T-helper 2 cell treated with Interferon-gamma antibody and Interleukin-4, amounts not matched to agents 5 μg/mL and 100 μg/mL, for 36 hours (primary cell): ENCODE measurements around the gene KRT3.

ENCODE experiments used
- DNase-seq: peaks from one replicate; pipeline ENCODE4 v3.0.0; 2021; ENCODE audit warnings: low spot score
- H3K27ac Mint-ChIP-seq: one replicate; pipeline ENCODE4 v1.8.0; 2021; ENCODE audit warnings: mild to moderate bottlenecking, mixed read lengths
- H3K27me3 Mint-ChIP-seq: one replicate; pipeline ENCODE4 v1.8.0; 2021; ENCODE audit warnings: low read depth, mixed read lengths
- H3K36me3 Mint-ChIP-seq: one replicate; pipeline ENCODE4 v1.8.0; 2021; ENCODE audit warnings: low read depth, mixed read lengths
- H3K4me1 Mint-ChIP-seq: one replicate; pipeline ENCODE4 v1.8.0; 2021; ENCODE audit warnings: low read depth, mixed read lengths
- H3K4me3 Mint-ChIP-seq: one replicate; pipeline ENCODE4 v1.8.0; 2022; ENCODE audit warnings: mild to moderate bottlenecking, moderate library complexity, mixed read lengths
- H3K9me3 Mint-ChIP-seq: one replicate; pipeline ENCODE4 v1.8.0; 2021; ENCODE audit warnings: mixed read lengths

The KRT3 gene

DNA sequence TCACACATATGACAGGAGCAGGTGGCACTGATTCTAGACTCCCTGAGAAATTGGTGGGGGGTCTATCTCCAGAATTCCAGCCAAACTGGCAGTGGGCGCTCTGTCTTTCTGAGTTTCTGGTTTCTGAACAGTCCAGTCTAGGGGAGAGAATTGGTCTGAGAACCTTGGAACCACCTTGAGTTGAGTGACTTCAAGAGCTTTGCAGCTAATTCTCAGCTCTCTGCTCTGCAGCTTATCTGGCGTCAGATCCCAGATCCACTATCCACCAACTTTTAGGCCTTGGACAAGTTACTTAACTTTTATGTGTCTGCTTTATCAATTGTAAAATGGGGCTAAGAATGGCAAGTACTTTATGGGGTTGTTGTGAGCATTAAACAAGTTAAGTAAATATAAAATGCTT, 17.1 kb downstream of the KRT3 start:
- Mint-ChIP-seq H3K4me1 (no peaks in the 10 kb centered on the region), H3K36me3 (no peaks in the 10 kb centered on the region), H3K27me3 (peaks cover 15% of the 10 kb centered on the region), H3K27ac (no peak overlapping the region), H3K9me3 (no peaks in the 10 kb centered on the region), H3K4me3 (no peak overlapping the region)
- DNase-seq = no peak

DNA sequence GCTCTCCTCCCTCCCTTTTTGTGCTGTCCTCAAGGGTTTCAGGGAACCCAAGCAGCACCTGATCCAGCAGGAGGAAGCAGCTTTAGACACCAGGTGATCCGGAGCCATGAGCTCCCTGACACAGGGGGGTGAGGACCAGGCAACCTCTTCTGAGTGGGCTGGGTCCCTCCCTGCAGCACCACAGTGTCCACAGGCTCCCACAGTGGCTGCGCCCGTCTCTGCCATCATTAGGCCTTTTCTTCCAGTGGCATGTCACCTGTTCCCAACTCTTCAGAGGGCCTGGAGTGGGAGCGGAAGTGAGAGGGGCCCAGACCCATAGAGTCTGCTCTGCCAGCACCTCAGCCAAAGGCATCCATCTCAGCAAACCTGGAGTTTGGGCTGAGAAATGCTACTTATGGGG, 18.4 kb downstream of the KRT3 start:
- H3K36me3 Mint-ChIP-seq = no peaks in the 10 kb centered on the region
- H3K4me3 Mint-ChIP-seq = no peak overlapping the region
- no peak for DNase-seq
- H3K9me3 Mint-ChIP-seq = no peaks in the 10 kb centered on the region
- no peaks in the 10 kb centered on the region for H3K4me1 Mint-ChIP-seq
- no peak overlapping the region for H3K27ac Mint-ChIP-seq
- peaks cover 15% of the 10 kb centered on the region for H3K27me3 Mint-ChIP-seq

DNA sequence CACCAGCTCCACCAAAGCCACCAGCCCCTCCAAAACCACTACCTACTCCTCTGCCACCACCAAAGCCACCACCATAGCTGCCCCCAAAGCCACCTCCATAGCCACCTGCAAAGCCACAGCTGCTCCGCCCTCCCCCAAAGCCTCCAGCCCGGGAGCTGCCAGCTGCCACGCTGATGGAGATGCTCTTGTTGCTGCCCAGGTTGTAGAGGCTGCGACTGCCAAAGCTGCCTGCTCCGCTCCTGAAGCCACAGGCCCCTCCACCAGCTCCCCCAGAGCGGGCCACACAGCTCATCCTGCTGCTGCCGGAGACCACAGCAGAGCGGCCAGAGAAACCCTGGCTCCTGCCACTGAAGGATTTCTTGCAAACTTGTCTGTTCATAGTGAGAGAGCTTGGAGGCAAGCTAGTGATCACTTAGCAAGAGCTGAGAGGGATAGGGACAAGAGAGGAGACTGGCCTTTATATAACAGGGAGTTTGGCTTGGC, 19.0 kb downstream of the KRT3 start, which contains the start of gene KRT76:
TSS of gene KRT76 (minus strand) at position 433 of the 483 bp plus-strand sequence. CDS start at position 379, 54 bp downstream.
- H3K27ac Mint-ChIP-seq = no peak within 1 kb of the TSS
- H3K27me3 Mint-ChIP-seq = peaks cover 15% of the 10 kb centered on the region
- H3K4me1 Mint-ChIP-seq = no peaks in the 10 kb centered on the region
- DNase-seq = no peak
- no peaks in the 10 kb centered on the region for H3K9me3 Mint-ChIP-seq
- no peaks in the 10 kb centered on the region for H3K36me3 Mint-ChIP-seq
- no peak within 1 kb of the TSS for H3K4me3 Mint-ChIP-seq

DNA sequence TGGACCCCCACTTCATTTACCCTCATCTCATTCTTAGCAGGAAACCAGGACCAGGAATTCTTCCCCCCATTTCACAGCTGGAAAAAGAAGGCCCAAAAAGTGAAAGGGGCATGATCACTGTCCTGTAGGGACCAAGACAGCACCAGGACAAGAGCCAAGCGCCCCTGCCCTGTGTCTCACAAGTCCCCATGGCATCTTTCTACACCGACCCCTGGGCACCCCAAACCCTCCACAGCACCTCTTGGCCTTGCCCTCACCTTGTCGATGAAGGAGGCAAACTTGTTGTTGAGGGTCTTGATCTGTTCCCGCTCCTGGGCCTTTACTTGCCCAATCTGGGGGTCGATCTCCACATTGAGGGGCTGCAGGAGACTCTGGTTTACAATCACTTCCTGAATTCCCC, 19.5 kb downstream of the KRT3 start:
- DNase-seq = no peak
- no peak overlapping the region for H3K27ac Mint-ChIP-seq
- H3K36me3 Mint-ChIP-seq = no peaks in the 10 kb centered on the region
- H3K27me3 Mint-ChIP-seq = peaks cover 11% of the 10 kb centered on the region
- no peaks in the 10 kb centered on the region for H3K9me3 Mint-ChIP-seq
- H3K4me3 Mint-ChIP-seq = no peak overlapping the region
- H3K4me1 Mint-ChIP-seq = no peaks in the 10 kb centered on the region

DNA sequence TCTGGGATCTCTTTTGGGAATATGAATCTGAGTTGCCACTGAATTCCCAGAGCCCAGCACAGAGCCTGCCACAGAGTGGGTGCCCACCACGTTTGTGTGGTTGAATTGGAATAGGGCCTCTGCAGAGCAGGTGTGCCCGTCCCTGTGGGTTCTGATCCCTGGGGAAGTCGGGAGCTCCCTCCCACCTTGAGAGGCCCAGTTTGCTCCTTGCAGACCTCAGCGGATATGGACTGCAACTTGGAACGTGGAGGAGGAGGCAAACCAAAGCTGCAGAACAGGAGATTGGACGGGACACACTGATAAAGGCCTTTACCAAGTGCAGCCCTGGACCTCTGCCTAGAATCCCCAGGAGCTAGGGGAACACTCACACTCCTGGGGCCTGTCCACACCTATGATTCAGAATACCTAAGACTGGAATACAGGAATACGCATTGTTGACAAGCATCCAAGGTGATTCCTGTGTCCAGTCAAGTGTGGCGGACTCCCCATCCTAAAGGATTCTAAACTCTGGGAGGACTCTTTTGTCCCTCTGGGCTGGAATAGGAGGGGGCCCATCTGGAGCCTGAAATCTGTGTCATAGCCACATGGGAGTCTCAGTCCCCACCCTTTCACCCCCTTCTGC, 21.2 kb downstream of the KRT3 start:
- no peak overlapping the region for H3K4me3 Mint-ChIP-seq
- no peaks in the 10 kb centered on the region for H3K4me1 Mint-ChIP-seq

DNA sequence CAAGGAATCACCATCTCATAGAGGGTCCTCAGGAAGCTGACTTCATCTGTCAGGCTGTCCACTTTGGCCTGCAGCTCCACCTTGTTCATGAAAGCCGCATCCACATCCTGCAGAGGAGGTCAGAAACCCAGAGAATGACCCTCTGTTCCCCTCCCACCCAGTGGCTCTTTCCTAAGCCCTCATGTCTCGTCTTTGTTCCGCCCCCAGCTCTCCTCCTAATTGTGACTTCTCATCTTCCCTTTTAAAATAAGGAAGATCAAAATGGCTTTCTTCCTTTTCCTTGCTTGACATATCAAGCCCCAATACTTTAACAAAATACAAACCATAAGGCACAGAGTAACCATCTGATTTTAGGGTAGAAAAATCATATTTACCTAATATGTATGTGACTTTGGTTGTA, 23.1 kb downstream of the KRT3 start:
- Mint-ChIP-seq H3K4me1 (no peaks in the 10 kb centered on the region), H3K27ac (no peak overlapping the region), H3K36me3 (no peaks in the 10 kb centered on the region), H3K27me3 (peaks cover 4% of the 10 kb centered on the region), H3K4me3 (no peak overlapping the region), H3K9me3 (no peaks in the 10 kb centered on the region)
- no peak for DNase-seq

More for the DNA sequence above, 21.2 kb downstream of the KRT3 start:
- H3K27ac Mint-ChIP-seq = no peak overlapping the region
- peaks cover 8% of the 10 kb centered on the region for H3K27me3 Mint-ChIP-seq
- H3K9me3 Mint-ChIP-seq = no peaks in the 10 kb centered on the region
- no peaks in the 10 kb centered on the region for H3K36me3 Mint-ChIP-seq
- DNase-seq = no peak

DNA sequence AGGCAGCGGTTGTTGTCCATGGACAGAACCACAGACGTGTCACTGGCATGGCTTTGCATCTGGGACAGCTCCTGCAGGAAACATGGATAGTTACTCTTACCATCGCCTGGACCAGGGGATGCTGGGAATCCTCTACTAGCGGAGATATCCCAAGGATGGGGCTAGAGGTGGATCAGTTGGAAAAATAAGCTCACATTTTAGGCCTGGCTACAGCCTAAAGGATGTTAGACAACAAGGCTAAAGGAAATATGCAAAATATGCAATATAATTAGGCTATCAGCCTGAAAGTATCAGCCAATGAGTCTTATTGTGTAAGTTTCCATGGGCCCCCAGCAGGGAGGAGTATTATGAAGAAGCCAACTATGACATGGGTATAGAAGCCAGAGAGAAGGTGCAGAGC, 23.7 kb downstream of the KRT3 start:
- H3K9me3 Mint-ChIP-seq = no peaks in the 10 kb centered on the region
- no peak overlapping the region for H3K4me3 Mint-ChIP-seq
- peaks cover 6% of the 10 kb centered on the region for H3K27me3 Mint-ChIP-seq

DNA sequence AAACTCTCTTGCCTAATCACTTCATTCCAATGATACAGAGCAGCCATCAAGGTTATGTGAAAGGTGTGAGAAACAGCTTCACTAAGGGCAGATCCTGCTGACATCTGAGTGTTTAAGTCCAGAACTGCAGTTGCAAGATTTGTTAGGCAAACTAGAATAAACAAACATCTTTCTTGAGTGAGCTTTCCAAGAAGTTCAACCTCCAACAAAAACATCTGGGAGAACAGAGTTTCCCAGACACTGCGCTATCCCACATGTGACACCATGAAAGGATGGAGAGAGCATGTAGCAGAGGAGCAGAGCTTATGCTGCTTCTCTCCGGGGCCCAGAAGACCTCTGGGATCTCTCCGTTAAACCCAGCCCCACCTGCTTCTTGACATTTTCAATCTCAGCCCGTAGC, 24.4 kb downstream of the KRT3 start:
- Mint-ChIP-seq H3K4me3 (no peak overlapping the region), H3K27ac (no peak overlapping the region)

More for the DNA sequence above, 23.7 kb downstream of the KRT3 start:
- no peaks in the 10 kb centered on the region for H3K4me1 Mint-ChIP-seq
- DNase-seq = no peak
- no peak overlapping the region for H3K27ac Mint-ChIP-seq
- no peaks in the 10 kb centered on the region for H3K36me3 Mint-ChIP-seq

DNA sequence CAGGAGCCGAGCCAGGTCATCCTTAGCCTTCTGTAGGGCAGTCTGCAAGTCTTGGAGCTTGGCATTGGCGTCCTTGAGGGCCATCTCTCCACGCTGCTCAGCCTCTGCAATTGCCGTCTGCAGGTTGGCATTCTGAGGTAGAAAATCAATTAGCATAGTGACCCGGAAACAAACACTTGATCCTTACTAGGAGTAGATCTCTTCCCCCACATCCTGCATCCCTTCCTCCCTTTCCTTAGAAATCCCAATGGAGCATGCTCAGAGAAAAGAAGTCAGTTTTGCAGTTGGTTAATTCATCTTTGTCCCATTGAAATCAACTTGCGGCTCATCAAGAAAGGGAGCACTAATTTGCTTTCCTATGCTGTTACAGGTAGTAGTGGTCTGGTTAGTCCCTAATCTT, 24.8 kb downstream of the KRT3 start:
- Mint-ChIP-seq H3K4me1 (no peaks in the 10 kb centered on the region), H3K4me3 (no peak overlapping the region), H3K9me3 (no peaks in the 10 kb centered on the region), H3K27me3 (peaks cover 10% of the 10 kb centered on the region), H3K36me3 (no peaks in the 10 kb centered on the region), H3K27ac (no peak overlapping the region)
- DNase-seq = no peak

More for the DNA sequence above, 24.4 kb downstream of the KRT3 start:
- H3K36me3 Mint-ChIP-seq = no peaks in the 10 kb centered on the region
- no peaks in the 10 kb centered on the region for H3K9me3 Mint-ChIP-seq
- H3K27me3 Mint-ChIP-seq = peaks cover 6% of the 10 kb centered on the region
- no peaks in the 10 kb centered on the region for H3K4me1 Mint-ChIP-seq
- no peak for DNase-seq

DNA sequence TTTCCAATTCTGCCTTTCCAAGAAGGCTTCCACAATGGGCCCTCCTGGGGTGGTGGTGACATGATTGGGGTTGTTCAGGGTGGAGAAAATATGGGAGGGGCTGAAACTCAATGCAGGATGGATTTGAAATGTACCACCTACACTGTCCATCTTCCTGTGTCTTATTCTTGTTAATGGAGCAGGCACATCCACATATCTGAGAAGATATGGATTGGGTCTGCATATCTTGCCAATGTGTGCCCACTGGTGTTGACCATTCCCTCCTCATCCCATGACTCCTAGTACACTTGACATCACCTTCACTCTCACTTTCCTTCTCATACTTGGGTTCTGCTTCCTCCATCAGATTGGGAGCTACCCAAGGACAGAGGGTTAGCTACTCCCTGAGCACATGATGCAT, 26.0 kb downstream of the KRT3 start:
- peaks cover 12% of the 10 kb centered on the region for H3K27me3 Mint-ChIP-seq
- no peak overlapping the region for H3K4me3 Mint-ChIP-seq
- H3K4me1 Mint-ChIP-seq = no peaks in the 10 kb centered on the region
- H3K27ac Mint-ChIP-seq = no peak overlapping the region
- H3K9me3 Mint-ChIP-seq = no peaks in the 10 kb centered on the region
- DNase-seq = no peak
- H3K36me3 Mint-ChIP-seq = no peaks in the 10 kb centered on the region

DNA sequence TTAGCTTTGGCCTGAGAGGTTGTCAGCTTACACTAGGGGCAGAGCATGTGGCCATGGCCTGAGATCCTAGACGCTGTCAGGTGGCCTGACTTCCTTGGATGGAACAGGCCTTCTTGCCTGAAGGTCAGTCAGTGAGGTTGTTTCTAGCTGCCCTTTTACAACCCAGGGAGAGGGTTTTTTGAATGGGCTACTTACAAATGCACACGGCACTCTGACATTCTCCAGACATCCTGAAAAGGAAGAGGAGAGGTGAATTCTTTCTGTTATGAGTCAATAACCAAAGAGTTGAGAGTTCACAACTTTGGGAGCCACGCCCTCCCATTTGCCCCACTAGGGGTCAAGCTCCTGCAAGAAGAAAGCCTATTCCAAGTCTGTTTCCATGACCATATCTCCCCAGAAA, 26.6 kb downstream of the KRT3 start:
- DNase-seq = no peak
- peaks cover 13% of the 10 kb centered on the region for H3K27me3 Mint-ChIP-seq
- no peaks in the 10 kb centered on the region for H3K36me3 Mint-ChIP-seq
- no peaks in the 10 kb centered on the region for H3K9me3 Mint-ChIP-seq
- H3K4me1 Mint-ChIP-seq = no peaks in the 10 kb centered on the region
- H3K27ac Mint-ChIP-seq = no peak overlapping the region
- H3K4me3 Mint-ChIP-seq = no peak overlapping the region

DNA sequence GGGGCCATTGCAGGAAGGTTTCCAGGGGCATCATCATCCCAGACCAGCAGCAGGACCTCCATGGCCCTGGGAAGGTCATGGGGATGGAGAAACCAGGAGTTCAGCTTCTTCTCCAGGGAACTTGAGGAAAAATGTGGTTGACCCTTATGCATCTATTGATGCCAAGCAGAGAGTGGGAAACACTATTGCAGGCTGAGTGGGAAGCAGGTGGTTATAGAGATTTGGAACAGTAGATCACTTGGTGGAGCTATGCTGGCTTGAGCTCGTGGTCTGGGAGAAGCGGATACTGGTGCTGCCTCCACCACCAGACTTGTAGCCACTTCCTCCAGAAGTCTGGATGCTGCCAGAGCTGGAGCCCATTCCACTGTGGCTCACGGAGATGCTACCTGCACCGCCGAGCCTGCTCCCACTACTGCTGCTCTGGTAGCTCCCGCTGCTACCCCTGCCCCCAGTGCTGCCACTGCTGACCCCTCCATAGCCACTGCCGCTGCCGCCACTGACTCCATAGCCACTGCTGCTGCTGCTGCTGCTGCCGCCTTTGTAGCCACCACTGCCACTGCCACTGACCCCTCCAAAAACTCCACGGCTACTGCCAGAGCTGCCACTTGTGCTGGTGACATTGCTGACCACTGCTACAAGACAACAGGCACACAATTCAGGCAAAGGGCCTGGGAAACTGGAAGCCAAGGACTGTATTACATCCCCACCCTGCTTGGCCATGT, 27.3 kb downstream of the KRT3 start:
- no peaks in the 10 kb centered on the region for H3K9me3 Mint-ChIP-seq
- no peaks in the 10 kb centered on the region for H3K36me3 Mint-ChIP-seq
- H3K27ac Mint-ChIP-seq = no peak overlapping the region

DNA sequence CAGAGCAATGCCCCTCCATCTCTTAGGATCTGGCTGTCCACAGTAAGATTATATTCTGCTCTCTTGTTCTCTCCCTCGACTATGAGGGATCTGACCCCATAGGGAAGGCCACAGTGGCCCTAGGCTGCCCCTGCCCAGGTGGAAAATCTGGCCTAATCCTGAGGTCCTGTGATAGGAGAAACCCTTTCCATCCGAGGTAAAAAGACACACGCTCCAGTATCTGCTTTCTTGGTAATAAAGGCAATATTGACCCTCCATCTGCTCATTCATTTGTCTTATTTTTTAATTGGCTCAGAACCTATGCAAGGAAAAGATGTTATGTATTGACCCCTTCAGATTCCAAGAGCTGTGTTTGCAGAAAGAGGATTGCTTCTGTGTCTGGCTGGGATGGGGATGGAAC, 28.5 kb downstream of the KRT3 start:
- no peak overlapping the region for H3K4me3 Mint-ChIP-seq
- no peak for DNase-seq
- H3K36me3 Mint-ChIP-seq = no peaks in the 10 kb centered on the region
- no peaks in the 10 kb centered on the region for H3K9me3 Mint-ChIP-seq
- H3K4me1 Mint-ChIP-seq = no peaks in the 10 kb centered on the region
- H3K27ac Mint-ChIP-seq = no peak overlapping the region
- peaks cover 20% of the 10 kb centered on the region for H3K27me3 Mint-ChIP-seq

More for the DNA sequence above, 27.3 kb downstream of the KRT3 start:
- H3K4me3 Mint-ChIP-seq = no peak overlapping the region
- no peak for DNase-seq
- no peaks in the 10 kb centered on the region for H3K4me1 Mint-ChIP-seq
- peaks cover 16% of the 10 kb centered on the region for H3K27me3 Mint-ChIP-seq

DNA sequence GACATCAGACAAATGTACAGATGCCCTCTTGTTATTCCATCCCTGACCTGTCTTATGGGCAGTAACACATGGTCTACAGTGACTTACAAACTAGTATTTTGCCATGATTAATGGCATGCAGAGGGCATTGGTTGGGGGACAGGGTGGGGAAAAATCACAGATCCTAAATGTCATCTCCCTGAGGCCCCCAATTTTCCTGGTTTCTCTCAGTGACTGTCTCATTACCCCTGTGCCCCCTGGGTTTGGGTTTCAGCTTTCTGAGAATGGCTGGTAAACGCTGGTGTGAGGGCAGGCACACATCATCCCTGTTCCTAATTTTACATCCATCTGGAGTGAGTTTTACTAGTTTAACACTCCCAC, 28.9 kb downstream of the KRT3 start:
- DNase-seq = no peak
- Mint-ChIP-seq H3K27me3 (peaks cover 20% of the 10 kb centered on the region), H3K4me3 (no peak overlapping the region), H3K9me3 (no peaks in the 10 kb centered on the region), H3K36me3 (no peaks in the 10 kb centered on the region), H3K4me1 (no peaks in the 10 kb centered on the region), H3K27ac (no peak overlapping the region)
